HL-60 (cell line): Measurements from ENCODE around the gene ASCC1.

Experiments used
- POLR2AphosphoS5 ChIP-seq: IDR thresholded peaks from 2 replicates; pipeline ENCODE4 v1.6.1; 2012; ENCODE audit warnings: low read depth
- TF ChIP-seq, protein P1 (sequence below): IDR thresholded peaks from one replicate; pipeline ENCODE4 v1.5.1; 2011; ENCODE audit warnings: low read length, control low read depth, inconsistent platforms; ENCODE audit not compliant: insufficient read depth

DNA sequence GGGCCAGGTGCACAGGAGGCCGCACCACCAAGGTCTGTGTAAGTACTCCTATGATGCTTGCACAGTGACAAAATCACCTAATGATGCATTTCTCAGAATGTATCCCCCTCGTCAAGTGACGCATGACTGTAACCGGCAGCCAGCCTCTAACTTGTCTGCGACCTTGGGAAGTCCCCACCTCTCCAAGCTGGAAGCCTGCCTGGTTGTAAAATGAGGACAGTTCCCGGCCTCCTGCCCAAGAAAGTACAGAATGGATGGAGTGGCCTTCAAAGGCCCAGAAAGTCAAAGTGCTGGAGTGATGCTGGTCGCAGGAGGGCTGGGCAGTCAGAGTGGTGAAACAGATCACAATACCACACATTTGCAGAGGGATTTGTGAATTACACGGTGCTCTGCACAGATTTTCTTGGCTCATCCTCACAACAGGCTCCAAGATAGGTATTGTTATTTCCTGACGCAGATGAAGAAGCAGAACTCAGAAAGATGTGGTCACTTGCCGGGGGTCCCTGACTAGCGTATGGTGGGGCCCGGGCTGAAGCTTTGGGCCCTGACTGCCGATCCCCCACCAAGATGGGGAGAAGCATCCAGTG, 150.5 kb downstream of the ASCC1 start:
- TF ChIP-seq, protein P1, sequence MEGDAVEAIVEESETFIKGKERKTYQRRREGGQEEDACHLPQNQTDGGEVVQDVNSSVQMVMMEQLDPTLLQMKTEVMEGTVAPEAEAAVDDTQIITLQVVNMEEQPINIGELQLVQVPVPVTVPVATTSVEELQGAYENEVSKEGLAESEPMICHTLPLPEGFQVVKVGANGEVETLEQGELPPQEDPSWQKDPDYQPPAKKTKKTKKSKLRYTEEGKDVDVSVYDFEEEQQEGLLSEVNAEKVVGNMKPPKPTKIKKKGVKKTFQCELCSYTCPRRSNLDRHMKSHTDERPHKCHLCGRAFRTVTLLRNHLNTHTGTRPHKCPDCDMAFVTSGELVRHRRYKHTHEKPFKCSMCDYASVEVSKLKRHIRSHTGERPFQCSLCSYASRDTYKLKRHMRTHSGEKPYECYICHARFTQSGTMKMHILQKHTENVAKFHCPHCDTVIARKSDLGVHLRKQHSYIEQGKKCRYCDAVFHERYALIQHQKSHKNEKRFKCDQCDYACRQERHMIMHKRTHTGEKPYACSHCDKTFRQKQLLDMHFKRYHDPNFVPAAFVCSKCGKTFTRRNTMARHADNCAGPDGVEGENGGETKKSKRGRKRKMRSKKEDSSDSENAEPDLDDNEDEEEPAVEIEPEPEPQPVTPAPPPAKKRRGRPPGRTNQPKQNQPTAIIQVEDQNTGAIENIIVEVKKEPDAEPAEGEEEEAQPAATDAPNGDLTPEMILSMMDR, result no peak
- TF ChIP-seq POLR2AphosphoS5, result no peak
